HEK293 (cell line): ENCODE data around the gene ELFN1.

Experiments
- KLF7 ChIP-seq: fragments of 450-650 bp; formaldehyde crosslinking; IDR thresholded peaks from 2 replicates; pipeline ENCODE4 v1.5.1; 2016; ENCODE audit warnings: missing biosample characterization, missing genetic modification characterization, borderline replicate concordance
- SETDB1 ChIP-seq: IDR thresholded peaks from one replicate; pipeline ENCODE4 v1.6.1; 2017; ENCODE audit warnings: mild to moderate bottlenecking, low read length, moderate library complexity, mixed read lengths; ENCODE audit not compliant: insufficient read length
- YY1 ChIP-seq: fragments of 450-650 bp; formaldehyde crosslinking; IDR thresholded peaks from 2 replicates; pipeline ENCODE4 v1.5.1; 2018; ENCODE audit warnings: missing biosample characterization, missing genetic modification characterization
- ZBTB26 ChIP-seq: fragments of 450-650 bp; formaldehyde crosslinking; optimal IDR thresholded peaks from 2 replicates; pipeline ENCODE3; 2016; ENCODE audit warnings: missing biosample characterization, mild to moderate bottlenecking, missing genetic modification characterization
- ZNF114 ChIP-seq: fragments of 450-650 bp; formaldehyde crosslinking; IDR thresholded peaks from 2 replicates; pipeline ENCODE4 v1.5.0; 2017; ENCODE audit warnings: missing biosample characterization, missing genetic modification characterization
- ZNF274 ChIP-seq, 2 experiments: fragments of 200-500 bp in 1 of 2; fragments of 450-650 bp in 1 of 2; sonication (Bioruptor generic) in 1 of 2; formaldehyde crosslinking in 1 of 2; IDR thresholded peaks; 2 replicates each; pipeline versions ENCODE4 v1.5.1 to v1.6.1; 2014 to 2016; ENCODE audit warnings: borderline replicate concordance in 1 of 2, inconsistent platforms in 1 of 2, low read length in 1 of 2, missing biosample characterization in 1 of 2, missing genetic modification characterization in 1 of 2
- ZNF433 ChIP-seq: fragments of 450-650 bp; formaldehyde crosslinking; IDR thresholded peaks from 2 replicates; pipeline ENCODE4 v1.5.1; 2016; ENCODE audit warnings: missing biosample characterization, missing genetic modification characterization, low read depth
- ZNF510 ChIP-seq: fragments of 450-650 bp; formaldehyde crosslinking; IDR thresholded peaks from 2 replicates; pipeline ENCODE4 v1.5.1; 2018; ENCODE audit warnings: mild to moderate bottlenecking, missing genetic modification characterization, missing biosample characterization; ENCODE audit not compliant: insufficient replicate concordance
- ZNF785 ChIP-seq: fragments of 450-650 bp; formaldehyde crosslinking; IDR thresholded peaks from 2 replicates; pipeline ENCODE4 v1.5.1; 2016; ENCODE audit warnings: missing biosample characterization, missing genetic modification characterization
- ZNF843 ChIP-seq: fragments of 450-650 bp; formaldehyde crosslinking; IDR thresholded peaks from 2 replicates; pipeline ENCODE4 v1.5.1; 2016; ENCODE audit warnings: missing biosample characterization, missing genetic modification characterization
- TF ChIP-seq, protein P1 (sequence below): fragments of 450-650 bp; formaldehyde crosslinking; IDR thresholded peaks from 2 replicates; pipeline ENCODE4 v1.5.1; 2016; ENCODE audit warnings: missing biosample characterization, missing genetic modification characterization

- TF ChIP-seq, protein P1, sequence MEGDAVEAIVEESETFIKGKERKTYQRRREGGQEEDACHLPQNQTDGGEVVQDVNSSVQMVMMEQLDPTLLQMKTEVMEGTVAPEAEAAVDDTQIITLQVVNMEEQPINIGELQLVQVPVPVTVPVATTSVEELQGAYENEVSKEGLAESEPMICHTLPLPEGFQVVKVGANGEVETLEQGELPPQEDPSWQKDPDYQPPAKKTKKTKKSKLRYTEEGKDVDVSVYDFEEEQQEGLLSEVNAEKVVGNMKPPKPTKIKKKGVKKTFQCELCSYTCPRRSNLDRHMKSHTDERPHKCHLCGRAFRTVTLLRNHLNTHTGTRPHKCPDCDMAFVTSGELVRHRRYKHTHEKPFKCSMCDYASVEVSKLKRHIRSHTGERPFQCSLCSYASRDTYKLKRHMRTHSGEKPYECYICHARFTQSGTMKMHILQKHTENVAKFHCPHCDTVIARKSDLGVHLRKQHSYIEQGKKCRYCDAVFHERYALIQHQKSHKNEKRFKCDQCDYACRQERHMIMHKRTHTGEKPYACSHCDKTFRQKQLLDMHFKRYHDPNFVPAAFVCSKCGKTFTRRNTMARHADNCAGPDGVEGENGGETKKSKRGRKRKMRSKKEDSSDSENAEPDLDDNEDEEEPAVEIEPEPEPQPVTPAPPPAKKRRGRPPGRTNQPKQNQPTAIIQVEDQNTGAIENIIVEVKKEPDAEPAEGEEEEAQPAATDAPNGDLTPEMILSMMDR: no peak
- TF ChIP-seq KLF7 (no peak), ZNF843 (no peak), ZNF274 (IDR thresholded peaks at IDR 0.05; ENCODE audit: low read length) (no peak), ZNF274 (tag by site-specific recombination; IDR thresholded peaks at IDR 0.05; ENCODE audit: borderline replicate concordance) (no peak), ZNF510 (tag by site-specific recombination) (no peak), ZNF785 (tag by site-specific recombination) (no peak), SETDB1 (no peak), ZNF433 (tag by site-specific recombination) (no peak), ZNF114 (tag by site-specific recombination) (no peak), YY1 (tag by site-specific recombination) (no peak), ZBTB26 (tag by site-specific recombination) (no peak)
Measured at GRCh38 chr7:1630700-1631336, 39.3 kb upstream of the ELFN1 start.
